HG03521 (cell line): Measurements from ENCODE around the gene PPP2R2C.
A peak's percentile ranks its signal among the peaks of the same experiment; 100 is the strongest.

Source experiments
- ATAC-seq: cut with Tn5 transposase; IDR thresholded peaks from one replicate; pipeline ENCODE4 v1.9.1; 2021; ENCODE audit warnings: mild to moderate bottlenecking, moderate library complexity; ENCODE audit not compliant: unreplicated experiment

The PPP2R2C gene

DNA sequence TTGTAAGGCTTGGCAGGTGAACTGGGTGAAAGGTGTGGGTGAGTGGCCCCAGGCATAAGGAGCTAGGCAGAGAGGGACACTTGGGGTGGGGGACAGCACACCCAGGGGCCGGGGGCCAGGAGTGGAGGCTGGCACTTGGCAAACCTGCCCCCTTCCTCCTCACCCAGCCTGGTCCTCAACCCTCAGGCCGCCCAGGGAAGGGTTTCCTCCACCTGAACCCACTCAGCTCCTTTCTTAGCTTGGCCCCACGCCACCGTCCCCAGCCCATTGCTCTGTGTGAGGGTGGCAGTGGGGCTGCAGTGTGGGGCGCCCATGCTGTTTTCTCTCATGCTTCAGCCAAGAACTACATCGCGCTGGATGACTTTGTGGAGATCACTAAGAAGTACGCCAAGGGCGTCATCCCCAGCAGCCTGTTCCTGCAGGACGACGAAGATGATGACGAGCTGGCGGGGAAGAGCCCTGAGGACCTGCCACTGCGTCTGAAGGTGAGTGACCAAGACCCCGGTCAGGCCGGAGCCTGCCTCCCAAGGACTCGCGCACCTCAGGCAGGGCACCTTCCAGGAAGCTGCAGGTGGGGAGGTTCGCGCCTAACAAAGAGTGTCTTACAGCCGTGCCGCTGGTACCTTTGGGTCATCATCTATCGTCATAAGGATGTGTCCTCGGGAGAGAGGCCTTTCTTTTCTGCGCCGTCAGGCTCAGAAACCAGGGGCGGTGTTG, 177.6 kb downstream of the PPP2R2C start:
- ATAC-seq: no peak

DNA sequence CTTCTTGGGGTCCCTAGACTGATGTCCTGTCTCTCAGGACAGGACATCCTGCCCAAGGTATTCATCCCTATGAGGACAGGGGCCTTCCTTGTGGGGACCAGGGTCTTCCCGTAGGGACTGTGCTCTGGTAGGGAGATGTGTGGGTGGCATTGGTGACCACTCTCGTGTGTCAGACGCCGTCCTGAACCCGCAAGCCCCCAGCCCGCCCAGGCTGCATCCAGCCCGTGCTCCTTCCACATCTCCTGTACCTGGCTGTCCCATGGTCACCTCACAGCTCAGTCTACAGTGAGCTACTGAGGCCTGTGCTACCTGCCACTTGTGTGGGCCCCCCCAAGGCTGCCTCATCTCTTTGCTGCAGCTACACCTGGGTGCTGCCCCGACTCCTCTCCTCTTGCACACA, 178.8 kb downstream of the PPP2R2C start:
- ATAC-seq: no peak

DNA sequence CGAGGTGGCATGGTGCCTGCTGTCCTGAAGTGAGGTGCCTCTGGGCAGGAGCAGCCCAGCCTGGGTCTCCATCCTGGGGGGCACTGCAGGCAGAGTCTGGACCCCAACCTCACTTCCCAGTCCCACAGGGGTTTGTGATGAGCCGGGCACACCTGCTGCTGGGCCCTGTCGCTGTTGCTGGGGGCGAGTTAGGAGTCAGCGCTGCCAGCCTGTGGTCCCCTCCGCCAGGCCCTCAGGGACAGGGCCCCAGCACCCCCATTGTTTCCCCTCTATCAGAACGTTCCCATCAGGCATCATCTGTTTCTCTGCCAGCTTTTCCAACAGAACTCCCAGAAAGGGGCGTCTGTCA, 179.3 kb downstream of the PPP2R2C start:
- ATAC-seq: no peak

DNA sequence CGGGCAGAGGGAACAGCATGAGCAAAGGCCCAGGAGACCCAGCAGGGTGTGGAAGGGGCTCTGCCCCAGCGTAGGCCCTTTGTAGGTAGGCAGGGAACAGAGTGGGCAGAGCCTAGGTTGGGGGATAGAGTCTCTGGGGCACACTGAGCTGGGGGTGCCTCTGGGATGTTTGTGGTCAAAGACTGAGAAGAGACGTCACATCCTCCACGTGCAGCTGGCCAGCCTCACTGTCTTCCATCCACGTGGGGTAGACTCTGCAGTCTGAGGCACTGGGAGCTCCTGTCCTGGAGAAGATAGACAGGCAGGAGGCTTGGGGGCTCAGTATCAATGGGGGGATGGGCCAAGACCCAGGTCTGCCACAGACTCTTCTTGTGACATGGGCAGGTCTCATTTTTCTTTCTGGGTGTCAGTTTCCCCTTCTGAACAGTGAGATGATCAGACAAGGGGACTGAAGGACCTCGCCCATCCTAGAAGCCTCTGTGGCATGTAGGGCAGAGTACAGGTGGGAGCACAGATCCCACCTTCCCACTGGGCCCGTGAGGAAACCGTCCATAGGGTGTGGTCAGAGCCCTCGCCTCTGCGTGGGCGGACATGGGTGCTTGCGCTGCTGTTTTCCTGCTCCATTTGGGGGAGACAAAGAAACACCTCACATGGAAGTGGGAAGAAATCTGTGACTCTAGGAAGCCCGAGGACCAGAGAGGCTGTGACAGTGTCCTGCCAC, 179.9 kb downstream of the PPP2R2C start:
- no peak for ATAC-seq

DNA sequence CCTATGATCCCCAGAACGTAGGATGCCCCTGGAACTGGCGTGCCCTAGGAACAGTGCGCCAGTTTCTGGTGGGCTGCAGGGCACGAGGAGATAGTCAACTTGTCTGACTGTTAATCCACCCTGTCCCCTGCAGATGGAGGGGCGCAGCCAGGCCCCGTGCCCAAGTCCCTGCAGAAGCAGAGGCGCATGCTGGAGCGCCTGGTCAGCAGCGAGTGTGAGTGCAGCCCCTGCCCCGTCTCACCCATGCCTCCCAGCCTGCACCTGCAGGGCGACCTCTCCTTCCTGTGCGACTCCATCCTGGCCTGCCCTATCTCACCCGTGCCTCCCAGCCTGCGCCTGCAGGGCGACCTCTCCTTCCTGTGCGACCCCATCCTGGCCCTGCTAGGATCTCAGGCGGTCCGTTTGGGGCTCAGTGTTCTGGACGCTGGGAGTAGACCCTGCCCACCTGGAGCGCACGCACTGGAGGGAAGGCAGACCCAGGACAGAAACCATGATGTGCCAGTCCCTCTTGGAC, 180.6 kb downstream of the PPP2R2C start:
- ATAC-seq: no peak

DNA sequence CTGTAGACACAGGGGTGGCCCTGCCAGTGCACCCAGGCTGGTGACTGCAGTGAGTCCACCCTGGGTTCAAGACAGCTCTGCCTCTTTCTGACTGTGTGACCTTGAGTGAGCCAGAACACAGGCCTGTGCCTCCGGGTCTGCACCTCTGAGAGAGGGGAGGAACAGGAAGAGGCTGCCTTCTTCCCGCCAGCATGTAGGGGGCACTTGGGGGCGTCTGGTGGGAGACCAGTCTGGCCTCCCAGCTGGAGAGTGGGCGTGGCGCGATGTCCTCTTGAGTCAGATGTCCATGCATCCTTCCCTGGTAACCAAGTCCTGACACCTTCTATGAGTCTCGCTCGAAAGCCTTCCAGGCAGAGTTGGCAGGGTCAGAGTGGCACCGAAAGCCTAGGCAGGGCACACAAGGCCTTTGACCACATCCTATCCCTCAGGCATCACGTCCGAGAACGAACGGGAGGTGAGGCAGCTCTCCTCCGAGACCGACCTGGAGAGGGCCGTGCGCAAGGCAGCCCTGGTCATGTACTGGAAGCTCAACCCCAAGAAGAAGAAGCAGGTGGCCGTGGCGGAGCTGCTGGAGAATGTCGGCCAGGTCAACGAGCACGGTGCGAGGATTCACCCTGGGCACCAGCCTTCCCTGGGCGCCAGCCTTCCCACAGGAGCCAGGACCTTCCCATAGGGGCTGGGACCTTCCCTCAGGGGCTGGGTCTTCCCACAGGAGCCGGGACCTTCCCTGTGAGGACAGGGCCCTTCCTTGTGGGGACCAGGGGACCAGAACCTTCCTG, 181.5 kb downstream of the PPP2R2C start:
- no peak for ATAC-seq

DNA sequence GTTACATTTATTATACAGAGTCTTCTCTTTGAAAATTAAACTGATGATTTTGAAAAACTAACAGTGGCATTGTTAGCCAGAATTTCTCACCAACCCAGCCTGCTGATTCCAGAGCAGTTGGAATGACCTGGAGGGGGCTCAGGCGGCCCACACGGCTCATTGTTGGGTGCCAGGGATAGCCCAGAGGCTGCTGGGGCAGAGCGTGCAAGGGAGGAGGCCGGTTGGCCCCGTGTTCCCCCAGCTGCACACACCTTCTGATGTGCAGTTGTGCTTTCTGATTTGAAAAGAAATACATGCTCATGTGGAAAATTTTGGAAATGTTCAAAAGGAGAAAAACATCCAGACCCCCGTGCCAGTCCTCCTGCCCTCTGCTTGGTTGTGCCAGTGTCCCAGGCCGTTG, 182.2 kb downstream of the PPP2R2C start:
- no peak for ATAC-seq

DNA sequence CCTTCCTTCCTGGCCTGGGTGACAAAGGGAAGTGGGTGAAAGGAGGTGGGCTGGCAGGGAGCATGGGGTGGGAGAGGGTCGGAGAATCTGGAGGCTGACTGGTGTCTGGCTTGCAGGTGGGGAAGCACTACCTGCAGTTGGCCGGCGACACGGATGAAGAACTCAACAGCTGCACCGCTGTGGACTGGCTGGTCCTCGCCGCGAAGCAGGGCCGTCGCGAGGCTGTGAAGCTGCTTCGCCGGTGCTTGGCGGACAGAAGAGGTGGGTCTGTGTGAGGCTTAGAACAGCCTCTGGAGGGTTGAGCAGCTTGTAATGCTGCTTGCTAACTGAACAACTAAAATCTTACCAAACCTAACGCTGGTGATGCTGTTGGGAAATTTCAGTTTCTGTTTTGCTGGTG, 183.5 kb downstream of the PPP2R2C start:
- no peak for ATAC-seq

DNA sequence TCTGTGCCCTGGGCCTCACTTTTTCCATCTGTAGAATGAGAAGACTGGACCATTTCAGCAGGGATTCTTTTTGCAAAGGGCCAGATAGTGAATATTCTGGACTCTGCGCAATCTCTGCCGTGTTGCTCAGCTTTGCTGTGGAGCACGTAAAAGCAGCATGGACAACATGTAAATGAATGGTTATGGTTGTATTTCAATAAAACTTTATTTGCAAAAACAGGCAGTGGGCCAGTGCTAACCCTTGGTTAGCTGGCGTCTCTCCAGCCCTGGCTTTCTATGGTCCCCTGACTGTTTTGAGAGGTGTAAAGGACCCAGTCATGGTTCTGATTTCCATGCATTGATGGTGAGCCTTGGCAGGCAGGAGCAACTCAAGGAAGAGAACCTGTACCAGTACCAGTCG, 184.1 kb downstream of the PPP2R2C start:
- ATAC-seq: no peak

DNA sequence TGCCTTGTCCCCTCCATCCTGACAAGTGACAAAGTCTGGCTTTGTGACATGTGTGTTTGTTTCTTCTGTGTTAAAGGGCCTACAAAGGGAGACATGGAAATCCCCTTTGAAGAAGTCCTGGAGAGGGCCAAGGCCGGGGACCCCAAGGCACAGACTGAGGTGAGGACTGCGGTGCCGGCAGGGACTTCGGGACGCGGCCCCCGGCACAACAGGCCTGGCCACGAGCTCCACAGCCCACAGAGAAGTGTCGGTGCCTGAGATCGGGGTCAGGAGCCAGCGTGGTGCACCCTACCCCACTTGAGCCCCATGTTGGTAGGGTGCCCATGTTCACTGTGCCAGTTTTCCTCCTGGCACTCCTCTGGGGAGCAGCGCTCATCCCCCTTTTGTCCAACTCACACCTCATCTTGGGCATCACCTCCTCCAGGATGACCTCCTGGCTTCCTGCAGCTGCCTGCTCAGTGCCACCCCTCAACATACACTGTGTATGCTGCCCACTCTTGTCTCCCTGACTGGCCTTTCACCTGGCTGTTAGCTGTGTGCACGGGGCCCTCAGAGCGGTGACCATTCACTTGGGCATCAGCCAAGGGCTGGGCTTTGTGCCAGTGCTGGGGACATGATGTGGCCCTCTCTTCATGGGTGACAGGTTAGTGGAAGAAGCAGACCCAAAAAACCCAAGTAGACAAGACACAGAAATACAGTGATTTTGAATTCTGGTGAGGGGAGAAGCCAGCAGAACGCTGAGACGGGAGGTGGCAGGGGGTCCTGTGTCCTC, 185.2 kb downstream of the PPP2R2C start:
- no peak for ATAC-seq

DNA sequence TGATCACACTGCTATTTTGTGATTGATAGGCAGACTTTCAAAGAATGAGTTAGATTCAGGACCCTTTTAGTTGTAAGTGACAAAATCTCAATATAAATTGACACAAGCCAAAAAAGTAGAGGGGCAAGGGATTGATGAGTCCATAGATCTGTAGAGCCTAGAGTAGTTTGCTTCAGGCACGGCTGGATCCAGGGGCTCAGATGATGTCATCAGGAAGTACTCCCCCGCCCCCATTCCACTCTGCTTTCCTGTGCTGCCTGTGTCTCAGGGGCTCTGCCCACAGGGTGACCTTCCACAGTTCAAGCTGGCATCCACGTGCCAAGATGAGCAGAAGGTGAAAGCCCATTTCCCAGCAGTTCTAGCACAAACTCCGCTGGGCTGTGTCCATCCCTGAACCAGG, 189.1 kb downstream of the PPP2R2C start:
- ATAC-seq: no peak

DNA sequence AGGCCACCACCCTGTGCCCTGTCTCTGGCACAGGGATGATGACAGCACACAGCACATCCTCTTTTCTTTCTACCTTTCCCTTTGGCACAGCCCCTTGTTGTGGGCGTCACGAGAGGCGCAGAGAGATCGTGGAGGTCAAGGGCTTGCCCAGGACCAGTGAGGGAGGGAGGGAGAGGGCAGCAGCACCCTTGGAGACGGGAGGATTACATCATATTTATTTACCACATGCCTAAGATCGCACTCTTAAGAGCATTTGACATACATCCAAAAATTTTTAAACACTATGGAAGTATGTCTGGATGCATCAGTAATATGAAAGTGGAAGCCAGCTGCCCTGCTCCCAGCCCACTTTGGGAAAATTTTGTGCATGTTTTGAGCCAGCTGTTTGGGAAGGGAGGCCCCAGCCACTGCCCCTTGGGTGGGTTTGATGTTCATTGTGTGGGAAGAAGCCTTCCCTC, 190.1 kb downstream of the PPP2R2C start:
- ATAC-seq: no peak

DNA sequence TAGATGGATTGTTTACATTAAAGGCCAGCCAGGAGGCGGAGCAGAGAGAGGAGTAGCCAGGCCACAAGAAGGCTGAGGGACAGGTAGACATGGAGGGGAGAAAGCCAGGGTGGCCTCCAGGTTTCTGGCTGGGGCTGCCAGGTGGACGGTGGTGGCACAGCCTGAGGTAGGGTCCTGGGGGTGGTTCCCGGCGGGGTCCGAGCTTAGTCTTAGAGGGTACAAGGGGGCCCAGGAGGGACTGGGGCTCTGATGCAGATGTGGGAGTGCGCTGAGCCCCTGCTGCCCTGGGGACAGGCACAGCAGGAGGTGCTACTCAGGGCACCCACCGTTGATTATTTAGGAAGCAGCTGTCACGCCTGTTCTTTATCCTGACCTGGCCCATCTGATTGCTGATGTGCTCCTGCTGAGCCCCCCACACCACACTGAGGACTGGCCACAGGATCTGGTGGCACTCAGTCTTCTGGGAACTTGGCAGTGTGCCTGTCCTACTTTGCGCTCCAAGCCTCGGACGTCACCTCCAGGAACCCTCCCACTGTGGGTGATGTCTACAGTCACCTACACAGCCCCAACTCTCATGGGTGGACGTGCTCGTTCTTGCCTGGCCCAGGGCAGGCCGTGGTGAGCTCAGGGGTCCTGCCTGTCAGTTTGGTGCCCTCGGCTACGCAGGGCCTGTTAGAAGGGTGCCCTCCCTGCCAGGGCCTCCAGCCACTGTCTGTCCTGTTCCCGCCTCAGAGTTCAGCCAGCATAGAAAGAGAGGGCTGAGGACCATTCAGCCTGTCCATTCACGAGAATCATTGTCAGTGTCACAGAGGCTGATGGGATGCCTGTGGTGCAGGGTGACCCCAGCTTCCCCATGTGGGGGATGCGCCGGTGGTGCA, 190.7 kb downstream of the PPP2R2C start:
- no peak for ATAC-seq

DNA sequence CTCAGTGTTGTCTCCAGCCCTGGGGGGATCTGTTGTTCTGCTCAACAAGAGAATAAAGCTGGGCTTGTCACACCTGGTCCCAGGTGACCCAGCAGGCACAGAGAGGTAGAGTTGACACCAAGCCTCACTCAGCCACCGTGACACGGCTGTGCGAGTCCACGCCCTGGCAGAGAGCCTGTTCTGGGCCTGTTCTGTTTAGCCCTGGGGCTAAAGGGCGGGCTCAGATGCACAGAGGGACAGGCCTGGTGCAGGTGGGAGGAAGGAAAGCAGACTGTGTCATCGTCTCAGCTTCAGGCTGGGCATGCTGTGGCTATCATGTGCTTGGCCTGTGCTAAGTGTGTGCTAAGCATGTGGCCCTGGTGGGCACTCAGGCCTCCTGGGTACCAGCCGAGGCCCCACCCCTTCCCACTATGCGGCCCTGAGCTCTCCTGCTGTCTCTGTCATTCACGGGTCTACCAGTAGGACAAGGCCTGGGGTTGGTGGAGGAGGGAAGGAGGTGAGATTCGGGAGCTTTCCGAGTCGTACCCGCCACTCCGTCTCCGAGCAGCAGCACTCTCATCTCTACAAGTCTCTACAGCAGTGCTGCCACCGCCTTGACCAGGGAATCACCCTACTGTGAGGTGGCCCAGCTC, 191.9 kb downstream of the PPP2R2C start:
- no peak for ATAC-seq

DNA sequence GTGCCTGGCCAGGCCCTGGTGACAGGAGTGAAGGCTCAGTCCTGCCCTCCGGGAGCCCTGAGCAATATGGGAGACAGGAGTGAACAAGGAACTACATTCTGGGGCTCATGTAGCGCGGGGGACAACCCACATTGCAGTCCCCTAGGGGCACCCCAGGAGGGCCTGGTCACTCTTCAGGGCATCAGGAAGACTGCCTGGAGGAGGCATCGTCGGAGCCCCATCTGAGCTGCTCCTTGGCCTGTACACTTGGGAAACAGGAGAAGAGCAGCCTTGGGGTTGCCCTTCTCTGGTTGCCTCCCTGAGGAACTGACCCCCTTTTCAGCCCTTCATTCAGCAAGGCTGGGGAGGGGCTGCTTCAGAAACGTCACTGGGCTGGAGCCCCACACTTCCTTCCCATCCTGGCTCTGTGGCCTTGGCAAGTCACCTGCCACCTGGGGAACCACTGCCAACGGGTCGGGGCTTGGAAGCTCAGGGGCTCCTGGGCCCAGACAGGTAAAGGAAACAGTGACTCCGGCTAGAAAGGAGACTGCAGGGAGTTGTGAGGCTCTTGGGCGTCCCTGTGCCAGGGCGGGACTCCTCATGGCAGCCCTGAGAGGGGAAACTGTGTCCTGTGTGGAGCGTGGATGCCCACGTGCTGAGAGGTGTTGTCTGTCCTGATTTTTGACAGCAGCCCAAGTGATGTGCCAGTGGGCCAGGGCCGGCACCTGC, 192.7 kb downstream of the PPP2R2C start:
- no peak for ATAC-seq

DNA sequence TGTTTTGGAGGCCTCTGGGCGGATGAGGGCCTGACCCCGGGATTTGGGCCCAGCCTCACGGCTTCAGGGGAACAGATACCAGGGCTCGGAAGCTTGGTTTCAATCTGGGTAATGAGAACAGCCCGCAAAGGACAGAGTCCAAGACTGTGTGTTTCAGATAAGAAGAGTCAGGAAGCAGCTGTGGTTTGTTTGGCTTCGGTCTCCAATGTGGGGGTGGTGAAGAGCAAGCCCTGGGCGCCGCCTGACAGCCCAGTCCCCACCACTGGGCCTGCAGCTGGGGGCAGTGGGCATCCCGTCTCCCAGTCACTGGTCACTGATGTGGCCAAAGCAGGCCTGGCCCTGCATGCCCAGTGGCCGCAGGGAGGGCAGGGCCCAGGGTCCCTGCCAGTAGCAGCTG, 193.6 kb downstream of the PPP2R2C start:
- ATAC-seq: peak; percentile 88

DNA sequence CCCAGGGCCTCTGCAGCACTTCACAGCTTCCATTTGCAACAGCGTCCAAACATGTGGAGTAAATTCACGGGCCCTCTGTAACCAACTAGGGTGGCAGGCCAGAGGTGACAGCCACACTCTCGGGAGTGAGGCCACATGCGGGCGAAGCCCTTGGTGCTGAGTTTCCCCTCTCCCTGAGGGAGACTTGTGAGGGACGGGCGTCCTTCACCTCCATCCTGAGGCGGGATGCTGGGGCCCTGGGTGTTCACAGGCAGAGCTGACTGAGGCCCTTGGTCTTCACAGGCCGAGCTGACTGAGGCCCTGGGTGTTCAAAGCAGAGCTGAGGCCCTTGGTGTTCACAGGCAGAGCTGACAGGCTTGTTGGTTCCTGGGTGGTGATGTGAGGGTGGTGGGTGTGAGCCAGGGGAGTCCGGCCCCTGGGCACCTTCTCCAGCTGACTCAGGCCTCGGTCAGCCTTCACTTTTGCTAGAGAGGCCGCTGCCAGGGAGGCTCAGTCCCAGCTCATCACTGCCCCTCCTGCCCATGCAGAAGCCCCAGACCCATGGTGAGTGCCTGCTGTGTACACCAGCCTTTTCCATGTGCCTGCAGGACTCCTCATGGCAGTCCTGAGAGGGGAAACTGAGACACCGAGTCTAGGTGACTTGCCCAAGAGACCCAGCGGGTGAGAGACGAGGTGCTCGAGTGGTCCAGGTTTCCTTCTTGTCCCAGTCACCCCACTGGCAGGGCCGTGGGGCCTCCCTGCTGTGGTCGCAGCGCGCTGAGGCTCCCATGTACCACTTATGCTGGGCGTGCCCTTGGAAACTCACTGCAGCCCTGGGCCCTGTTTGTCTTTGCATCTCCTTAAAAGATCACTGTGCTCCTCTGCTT, 194.2 kb downstream of the PPP2R2C start:
- ATAC-seq: peak; percentile 6
